Measurements from ENCODE around the gene GLT1D1.

GLT1D1 gene

DNA sequence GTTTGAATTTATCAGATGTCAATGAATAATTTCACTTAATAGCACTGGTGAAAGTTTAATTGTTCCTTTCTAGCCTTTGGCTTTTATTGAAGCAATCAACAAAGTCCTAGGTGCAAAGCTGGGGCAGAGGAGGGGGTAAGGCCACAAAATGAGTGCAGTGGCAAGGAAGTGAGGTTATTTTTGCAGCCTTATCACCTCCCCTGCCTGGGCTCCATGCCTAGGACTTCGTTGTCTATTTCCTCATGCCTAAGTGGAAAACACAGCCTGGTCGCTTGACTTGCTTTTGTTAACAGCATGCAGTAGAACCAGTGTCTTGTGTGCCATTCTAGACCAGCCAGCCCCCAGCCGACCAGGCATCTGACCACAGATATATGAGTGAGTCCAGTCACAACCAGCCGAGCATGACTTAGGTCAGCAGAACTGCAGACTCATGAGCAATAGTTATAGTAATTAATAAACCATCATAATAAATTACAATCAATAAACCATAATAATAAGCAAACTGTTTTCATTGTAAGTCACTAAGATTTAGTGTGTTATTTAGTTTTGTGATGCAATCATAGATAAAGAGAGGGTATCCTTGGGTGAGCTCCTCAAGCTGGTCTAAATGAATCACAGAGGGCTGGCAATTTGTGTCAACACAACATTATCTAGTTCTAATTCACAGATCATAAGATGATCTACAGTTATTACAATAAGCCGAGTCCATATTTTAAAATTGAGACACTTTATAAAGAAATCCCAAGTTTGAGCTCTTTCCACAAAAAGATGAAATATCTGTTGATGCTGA is 156.8 kb downstream of the GLT1D1 start:
- no peak for DNase-seq

DNA sequence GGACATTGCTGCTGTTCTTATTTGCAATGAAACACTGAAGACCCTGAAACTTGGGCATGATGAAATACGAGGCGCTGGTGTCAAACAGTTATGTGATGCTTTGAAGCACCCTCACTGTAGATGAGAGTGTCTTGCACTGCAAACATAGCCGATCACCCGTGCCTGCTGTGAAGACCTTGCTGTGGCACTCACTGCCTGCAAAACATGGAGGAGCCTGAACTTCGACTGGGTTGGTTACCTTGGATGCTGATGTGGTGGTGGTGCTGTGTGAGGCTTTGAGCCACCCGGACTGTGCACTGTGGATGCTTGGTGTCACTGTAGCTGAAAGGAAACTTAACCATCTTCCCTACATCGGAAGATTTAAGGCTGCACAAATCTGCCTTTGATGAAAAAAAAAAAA is 162.9 kb downstream of the GLT1D1 start:
- no peak for DNase-seq

DNA sequence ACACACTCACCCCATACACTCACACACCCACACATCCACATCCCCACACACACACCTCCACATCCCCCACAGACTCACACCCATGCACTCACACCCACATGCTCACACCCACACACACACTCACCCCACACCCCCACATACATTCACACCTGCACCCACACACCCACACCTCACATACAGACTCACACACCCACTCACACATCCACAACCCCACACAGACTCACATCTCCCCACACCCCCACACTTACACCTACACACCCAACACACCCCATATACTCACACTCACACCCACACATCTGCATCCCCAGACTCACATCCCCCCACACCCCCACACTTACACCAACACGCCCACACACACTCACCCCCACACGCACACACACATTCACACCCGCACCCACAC is 171.8 kb downstream of the GLT1D1 start:
- DNase-seq, result no peak

DNA sequence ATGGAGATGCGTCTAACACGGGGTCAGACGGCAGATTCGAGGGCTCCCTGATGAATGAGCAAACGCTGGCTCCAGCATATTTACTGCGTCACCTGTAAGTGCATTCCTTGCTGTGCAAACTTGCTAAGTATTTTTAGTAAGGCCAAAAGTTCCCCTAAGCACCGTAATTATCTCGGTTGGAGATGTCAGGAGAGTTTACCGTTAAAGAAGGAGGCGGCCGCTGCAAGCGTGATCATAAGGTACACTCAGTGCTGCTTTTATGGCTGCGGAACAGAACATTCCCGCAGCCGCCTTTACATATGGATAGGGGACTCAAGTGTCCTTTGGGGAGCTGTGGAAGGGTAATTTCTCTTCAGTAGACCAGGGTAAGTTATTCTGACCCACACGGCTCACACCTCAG is 175.6 kb downstream of the GLT1D1 start:
- DNase-seq, result no peak

All from hematopoietic multipotent progenitor cell treated with erythropoietin and hydrocortisone succinate and interleukin-3 and kit ligand, for 4 days (in vitro differentiated cells).